WI38 (cell line): ENCODE results near the gene LCN6.
"Not testable (repeated sequence)": the region's sequence is repeated elsewhere in the genome, so short reads cannot be mapped to it uniquely, and the experiment has no call there.

Experiments
- H3K4me3 ChIP-seq: 2 replicates; pipeline ENCODE4 v1.5.1; 2011; ENCODE audit warnings: low read depth, mild to moderate bottlenecking, control low read depth, low read length
- TF ChIP-seq, protein P1 (sequence below): IDR thresholded peaks from 2 replicates; pipeline ENCODE4 v1.5.1; 2012; ENCODE audit warnings: low read depth, mild to moderate bottlenecking, control low read depth, low read length

LCN6 gene

DNA sequence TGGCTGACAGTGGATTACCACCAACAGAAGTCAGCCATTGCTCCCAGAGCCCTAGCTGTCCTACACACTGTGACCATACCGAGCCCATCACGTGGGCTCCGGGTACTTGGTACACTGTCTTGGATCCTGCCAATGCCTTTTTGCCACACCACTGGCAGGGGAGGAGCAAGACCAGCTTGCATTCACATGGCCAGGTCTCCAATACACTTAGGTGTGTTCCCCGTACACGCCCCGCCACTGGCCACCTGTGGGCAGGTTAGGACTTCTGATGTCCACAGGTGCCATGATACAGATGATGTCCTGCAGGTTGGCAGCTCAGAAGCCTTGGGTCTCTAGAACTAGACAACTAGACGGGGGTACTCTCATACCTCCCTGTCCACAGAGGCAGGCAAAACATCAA, 41.3 kb downstream of the LCN6 start:
- H3K4me3 ChIP-seq, result no peak overlapping the region
- TF ChIP-seq, protein P1, sequence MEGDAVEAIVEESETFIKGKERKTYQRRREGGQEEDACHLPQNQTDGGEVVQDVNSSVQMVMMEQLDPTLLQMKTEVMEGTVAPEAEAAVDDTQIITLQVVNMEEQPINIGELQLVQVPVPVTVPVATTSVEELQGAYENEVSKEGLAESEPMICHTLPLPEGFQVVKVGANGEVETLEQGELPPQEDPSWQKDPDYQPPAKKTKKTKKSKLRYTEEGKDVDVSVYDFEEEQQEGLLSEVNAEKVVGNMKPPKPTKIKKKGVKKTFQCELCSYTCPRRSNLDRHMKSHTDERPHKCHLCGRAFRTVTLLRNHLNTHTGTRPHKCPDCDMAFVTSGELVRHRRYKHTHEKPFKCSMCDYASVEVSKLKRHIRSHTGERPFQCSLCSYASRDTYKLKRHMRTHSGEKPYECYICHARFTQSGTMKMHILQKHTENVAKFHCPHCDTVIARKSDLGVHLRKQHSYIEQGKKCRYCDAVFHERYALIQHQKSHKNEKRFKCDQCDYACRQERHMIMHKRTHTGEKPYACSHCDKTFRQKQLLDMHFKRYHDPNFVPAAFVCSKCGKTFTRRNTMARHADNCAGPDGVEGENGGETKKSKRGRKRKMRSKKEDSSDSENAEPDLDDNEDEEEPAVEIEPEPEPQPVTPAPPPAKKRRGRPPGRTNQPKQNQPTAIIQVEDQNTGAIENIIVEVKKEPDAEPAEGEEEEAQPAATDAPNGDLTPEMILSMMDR, result no peak

DNA sequence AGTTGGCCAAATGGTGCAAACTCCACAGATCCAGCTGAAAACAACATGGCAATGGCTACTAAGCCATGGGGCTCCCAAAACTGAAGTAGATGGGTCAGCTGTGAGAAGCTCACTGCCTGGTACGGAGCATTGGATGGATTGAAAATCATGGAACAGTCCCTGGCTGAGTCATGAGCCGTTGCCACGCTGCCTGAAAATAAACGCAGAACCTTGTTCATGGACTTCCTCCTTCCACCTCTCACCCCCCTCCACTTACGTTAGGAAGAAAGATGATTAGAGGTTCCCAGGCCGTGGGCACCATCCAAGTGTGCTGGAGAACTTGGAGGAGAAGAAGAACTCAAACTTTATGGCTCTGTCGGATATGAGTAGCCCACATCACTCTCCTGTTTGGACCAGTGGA, 42.8 kb downstream of the LCN6 start:
- no peak overlapping the region for H3K4me3 ChIP-seq
- TF ChIP-seq, protein P1, result no peak

DNA sequence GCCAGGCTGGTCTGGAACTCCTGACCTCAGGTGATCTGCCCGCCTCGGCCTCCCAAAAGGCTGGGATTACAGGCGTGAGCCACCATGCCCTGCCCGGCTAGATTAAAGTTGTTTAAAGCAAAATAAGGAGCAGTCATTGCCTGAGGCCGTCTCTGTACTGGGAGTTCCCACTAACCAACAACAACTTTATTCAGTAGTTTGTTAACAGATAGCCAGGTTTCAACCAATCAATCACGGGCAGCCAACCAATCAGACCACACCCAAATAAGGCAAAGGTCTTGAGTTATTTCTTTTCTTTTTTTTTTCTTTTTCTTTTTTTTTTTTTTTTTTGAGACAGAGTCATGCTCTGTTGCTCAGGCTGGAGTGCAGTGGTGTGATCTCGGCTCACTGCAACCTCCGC, 43.6 kb downstream of the LCN6 start:
- not testable (repeated sequence) for H3K4me3 ChIP-seq

DNA sequence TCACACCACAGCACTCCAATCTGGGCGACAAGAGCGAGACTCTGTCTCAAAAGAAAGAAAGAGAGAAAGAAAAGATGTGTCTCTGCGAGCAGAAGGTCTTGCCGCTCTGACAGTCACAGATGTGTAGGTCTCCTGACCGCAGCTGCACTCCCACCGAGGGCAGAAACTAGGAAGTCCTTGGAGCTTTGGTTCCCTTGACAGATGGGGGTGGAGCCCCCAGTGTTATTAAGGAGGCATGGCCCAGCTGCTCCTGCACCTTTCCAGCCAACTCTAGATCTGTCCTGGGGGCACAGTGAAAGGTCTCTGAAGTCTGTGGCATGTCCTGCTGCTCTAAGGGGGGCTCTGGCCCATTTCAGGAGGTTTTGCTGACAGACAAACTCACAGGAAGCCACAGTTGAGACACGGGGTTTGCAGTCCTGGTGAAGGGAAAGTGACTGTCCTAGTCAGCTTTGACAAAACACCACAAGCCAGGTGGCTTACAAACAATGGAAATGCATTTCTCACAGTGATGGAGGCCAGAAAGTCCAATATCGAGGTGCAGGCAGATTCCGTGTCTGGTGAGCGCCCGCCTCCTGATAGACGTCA, 45.0 kb downstream of the LCN6 start:
- TF ChIP-seq, protein P1, result no peak
- H3K4me3 ChIP-seq, result no peak overlapping the region

DNA sequence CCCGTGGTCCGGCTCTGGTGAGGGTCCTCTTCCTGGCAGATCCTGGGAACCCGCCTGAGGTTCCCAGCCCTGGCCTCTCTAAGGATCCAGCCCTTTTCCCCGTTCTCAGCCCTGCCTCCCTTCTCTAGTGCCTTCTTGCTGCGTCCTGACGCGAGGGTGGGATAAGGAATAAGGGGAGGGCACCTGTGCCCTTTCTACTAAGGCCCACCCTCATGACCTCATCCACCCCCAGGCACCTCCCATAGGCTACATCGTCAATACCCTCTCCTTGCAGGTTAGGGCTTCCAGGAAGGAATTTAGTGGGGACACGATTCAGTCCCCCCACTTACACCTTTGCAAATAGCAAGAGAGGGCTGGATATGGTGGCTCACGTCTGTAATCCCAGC, 46.7 kb downstream of the LCN6 start:
- no peak overlapping the region for H3K4me3 ChIP-seq

DNA sequence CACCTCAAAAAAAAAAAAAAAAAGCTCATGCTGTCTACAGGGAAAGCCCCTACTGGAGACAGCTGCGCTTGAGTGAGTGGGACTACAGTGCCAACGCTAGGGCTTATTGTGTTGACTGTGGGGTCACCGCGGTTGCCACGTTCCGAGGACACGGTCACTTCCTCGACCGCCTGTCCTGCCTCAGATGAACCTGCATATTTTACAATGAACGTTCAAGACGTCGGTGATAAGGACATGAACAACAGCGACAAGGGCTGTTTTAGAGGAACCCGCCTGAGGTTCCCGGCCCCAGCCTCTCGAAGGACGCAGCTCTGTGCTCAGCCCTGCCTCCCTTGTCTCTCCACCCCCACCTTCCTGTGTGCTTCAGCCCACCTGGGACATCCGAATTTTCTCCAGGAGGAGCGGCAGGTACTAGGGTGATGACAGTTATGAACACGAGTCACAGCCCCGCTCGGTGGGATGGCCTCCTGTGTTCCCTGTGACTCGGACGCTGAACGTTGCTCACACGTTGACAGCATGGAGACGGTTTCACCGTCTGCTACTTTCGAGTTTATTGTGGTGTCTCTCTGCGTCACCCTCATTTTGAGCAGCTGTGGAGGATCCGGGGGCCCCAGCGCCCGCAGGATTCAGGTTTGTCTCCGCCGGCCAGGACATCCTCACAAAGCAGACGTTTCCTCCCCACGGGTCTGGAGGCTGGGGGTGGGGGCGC, 47.2 kb downstream of the LCN6 start:
- no peak overlapping the region for H3K4me3 ChIP-seq
- TF ChIP-seq, protein P1, result no peak

More for the DNA sequence above, 46.7 kb downstream of the LCN6 start:
- TF ChIP-seq, protein P1, result no peak

DNA sequence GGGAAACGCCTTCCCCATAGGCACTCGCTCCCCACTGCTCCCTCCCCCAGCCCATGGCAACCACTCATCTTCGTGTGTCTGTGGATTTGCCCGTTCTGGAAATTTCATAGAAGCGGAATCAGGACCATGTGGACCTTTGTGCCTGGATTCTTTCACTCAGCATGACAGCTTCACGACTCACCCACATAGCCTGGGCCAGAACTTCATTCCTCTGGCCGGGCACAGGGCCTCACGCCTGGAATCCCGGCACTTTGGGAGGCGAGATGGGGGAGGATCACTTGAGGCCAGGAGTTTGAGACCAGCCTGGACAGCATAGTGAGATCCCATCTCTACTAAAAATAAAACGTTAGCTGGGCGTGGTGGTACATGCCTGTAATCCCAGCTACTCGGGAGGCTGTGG, 48.0 kb downstream of the LCN6 start:
- TF ChIP-seq, protein P1, result no peak
- H3K4me3 ChIP-seq, result no peak overlapping the region
